Central memory CD4-positive, alpha-beta T cell (primary cell): ENCODE data around the gene PRDM8.
"Not testable (repeated sequence)": the region's sequence is repeated elsewhere in the genome, so short reads cannot be mapped to it uniquely, and the experiment has no call there.

Source experiments
- DNase-seq: peaks from one replicate; pipeline ENCODE4 v3.0.0; 2022
- total RNA-seq, 3 experiments: gene quantifications; one replicate each; lab custom pipeline; 2026; lab: John Stamatoyannopoulos, UW

PRDM8 gene
- 6.5 to 27.0 (median 18.3) reads per million in 3 experiments for total RNA-seq

DNA sequence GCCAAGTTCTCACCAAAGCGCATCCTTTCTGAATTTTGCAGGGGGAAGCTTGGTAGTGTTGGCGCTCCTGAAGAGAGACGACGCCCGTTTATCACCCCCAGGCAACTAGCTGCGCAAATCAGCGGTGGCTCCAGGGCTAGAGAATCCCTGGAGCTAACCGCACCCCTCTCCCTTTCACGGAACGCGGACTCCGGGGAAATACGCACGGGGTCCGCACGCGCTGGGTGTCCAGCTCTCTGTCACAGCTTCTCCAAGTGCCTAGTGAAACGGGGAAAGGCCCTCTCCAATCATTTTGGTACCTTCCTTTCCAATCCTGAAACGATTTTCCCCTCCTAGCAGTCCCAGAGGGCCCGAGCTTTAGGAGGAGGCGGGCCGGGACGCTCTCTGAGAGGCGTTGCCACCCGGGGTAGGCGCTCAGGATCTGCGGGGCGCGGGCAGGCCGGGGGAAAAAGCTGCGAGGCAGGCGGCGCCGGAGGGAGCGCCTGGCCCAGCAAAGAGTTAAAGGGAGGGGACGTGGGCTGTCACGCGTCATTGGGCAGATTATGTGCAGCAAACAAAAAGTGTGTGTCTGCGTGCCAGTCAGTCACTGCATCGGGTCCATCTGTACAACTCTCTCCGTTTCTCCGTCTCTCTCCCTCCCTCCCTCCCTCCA lies at the start of gene PRDM8:
Gene PRDM8 (plus strand): TSS at position 582 of the 652 bp plus-strand sequence. CDS start 2,578 bp downstream, outside the sequence.
- peak; percentile 45 for DNase-seq

DNA sequence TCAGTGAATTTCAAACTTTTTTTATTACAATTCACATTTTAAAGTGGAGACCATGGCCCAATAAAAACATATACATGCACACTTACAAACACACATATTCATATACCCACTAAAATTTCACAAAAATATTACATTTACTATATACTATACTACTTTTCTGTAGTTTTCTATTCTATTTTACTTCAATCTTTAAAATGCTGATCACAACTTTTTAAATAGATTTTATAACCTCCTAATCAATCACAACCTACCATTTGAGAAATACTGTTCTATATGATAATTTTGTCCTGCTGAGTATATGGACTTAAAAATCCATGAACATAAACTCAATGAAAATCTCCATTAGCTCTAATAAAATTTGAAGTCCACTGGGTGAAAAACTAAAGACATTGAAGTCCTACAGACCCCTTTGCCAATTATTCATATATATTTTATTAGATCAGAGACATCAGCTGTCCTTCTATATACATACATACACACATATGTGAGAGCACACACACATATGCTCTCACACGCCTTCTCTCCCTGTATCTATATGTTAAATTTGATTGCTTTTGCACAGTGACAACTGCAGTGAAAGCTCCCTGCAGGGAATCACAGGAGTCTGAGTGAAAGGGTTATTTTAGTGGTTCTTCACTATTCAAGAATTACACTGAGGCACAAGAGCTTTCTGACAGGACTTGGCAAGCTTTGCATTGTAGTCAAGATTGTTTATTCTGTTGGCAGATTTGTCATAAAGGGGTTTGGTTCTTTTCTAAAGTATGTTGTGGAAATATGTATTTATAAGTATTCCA lies 46.7 kb upstream of the PRDM8 start:
- DNase-seq = no peak

DNA sequence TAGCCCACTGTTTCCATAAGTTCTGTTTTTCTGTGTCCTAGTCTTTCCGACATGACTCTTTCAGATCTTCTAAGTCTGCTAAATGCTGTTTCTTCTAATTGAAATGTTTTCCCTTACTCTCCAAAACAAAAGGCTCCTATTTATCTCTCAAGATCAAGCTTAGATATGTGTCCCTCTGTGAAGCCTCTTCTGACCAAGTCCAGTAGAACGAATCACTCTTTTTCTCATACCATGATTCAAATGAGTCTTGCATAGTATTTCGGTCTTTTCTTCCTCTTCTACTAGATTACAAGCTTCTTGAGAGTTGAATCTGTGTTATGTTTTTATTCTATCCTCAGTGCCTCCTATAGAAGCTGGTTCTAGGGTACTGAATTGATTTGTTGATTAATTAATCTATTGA lies 45.3 kb upstream of the PRDM8 start:
- no peak for DNase-seq

DNA sequence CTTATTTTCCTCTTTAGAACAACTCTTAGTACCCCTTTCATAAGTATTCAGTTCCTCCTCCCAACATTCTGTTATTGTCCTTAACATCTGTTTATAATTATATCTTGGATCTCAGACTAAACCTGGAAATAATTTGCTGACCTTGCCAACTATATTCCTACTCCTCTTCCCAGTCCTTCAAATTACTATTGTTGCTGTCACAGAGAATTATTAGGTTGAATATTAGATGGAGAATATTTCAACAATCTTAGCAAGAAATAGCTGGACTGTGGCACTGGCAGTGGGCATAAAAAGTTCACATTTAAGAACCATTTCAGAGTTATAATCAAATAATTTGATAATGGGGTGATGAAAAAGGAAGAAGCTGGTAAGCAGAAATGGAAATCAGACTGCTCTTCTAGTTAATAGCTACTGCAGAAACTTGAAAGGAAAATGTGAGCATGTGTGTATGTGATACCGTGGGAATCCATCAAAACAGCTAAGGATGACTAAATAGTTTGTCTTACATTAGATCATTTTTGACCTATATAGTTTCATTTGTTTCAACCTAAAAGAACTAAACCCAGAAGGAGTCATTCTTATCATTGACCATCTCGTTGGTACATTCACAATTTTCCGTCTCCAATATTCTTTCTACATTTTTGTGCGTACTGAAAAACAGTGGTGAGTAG lies 43.3 kb upstream of the PRDM8 start:
- no peak for DNase-seq

DNA sequence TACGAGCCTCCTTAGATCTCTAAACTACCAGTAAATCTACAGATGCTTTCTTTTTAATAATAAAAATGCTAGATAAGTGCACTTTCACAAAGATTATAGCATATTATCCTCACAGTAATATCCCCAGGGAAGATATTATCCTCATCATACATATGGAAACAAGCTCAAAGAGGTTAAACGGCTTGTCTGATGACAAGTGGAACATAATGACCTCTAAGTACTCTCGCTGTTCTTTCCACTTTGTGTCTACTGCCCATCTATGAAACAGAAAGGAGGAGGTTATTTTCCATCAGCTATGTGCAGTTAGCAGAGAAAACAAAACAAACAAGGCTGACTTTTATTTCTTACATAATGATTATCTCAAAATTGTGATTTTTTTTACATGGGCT lies 42.8 kb upstream of the PRDM8 start:
- DNase-seq = no peak

DNA sequence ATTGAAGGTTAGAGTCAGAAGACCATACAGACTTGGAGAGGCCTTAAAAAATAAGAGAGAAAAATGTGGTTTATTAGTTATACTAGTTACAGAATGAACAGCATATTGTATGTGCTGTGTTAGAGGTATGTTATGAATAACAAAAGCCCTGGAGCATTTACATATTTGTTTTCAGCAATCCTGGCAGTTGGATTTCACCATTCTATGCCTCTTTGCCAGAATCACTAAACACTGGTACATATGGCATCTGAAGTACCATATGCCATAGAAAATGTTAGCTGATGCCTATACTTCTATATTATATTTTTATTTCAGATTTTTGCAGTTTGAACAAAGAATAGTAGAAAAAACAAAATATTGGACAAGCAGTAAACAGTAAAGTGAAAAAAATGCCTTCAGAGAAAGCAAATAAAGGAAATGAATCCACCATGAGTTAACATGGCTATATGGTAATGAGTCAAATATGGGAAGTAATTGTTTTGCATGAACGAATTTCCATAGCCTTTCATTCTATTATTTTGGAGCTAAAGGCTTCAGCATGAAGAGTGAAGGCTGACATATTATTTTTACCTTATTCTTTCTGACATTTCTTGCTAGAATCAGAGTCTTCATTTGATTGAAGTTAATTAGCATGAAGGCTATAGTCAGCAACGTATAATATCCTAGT lies 41.9 kb upstream of the PRDM8 start:
- DNase-seq = no peak

DNA sequence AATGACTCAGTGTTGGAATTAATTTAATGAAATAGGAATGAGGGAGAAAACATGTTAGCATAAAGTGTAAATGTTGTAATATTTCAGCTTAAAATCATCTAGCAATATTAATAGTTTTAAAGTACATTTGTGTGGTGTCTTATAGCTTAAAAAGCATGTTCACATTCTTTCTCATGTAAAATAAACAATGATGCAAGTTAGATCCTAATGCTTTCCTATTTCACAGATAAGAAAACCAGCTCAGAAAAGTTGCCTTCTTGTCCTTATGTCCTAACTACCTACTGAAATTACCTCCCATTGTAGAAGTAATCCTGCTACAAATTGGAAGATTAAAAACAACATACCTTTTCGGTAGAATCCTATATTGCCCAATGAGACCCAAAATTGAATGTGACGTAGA lies 40.9 kb upstream of the PRDM8 start:
- DNase-seq = no peak

DNA sequence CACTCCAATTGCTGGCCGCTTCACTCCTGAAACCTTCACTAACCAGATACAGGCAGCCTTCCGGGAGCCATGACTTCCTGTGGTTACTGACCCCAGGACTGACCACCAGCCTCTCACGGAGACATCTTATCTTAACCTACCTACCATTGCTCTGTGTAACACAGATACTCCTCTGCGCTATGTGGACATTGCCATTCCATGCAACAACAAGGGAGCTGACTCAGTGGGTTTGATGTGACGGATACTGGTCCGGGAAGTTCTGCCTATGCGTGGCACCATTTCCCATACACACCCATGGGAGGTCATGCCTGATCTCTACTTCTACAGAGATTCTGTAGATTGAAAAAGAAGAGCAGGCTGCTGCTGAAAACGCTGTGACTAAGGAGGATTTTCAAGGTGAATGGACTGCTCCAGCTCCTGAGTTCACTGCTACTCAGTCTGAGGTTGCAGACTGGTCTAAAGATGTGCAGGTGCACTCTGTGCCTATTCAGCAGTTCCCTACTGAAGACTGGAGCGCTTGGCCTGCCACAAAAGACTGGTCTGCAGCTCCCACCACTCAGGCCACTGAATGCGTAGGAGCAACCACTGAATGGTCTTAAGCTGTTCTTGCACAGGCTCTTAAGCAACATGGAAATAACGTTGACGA lies 35.8 kb upstream of the PRDM8 start:
- no peak for DNase-seq

DNA sequence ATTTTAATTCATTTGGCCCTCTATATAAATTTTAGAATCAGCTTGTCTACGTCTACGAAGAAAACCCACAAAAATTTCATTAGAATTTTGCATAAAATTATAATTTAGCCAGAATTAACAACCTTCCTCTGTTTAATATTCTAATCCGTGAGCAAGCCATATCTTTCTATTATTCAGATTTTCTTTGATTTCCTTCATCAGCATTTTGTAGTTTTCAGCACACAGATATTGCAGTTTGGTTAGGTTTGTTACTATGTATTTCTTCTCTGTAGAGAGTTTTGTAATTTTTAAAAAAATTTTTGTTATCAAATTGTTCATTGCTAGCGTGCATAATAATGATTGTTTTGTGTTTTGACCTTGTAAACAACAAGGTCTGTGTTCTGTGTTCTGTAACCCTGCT lies 34.9 kb upstream of the PRDM8 start:
- no peak for DNase-seq

DNA sequence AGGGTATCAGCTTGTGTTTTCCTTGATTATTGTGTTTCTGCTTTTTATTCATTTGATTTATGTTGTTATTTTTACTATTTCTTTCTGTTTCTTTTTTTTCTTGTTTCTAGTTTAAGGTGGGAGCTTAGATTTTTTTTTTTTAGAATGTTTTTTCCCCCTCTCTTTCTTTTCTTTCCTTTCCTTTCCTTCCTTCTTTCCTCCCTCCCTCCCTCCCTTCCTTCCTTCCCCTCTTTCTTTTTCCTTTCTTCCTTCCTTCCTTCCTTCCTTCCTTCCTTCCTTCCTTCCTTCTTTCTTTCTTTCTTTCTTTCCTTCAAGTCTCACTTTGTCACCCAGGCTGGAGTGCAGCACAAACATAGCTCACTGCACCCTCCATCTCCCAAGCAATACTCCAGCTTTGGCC lies 31.4 kb upstream of the PRDM8 start:
- DNase-seq = no peak

DNA sequence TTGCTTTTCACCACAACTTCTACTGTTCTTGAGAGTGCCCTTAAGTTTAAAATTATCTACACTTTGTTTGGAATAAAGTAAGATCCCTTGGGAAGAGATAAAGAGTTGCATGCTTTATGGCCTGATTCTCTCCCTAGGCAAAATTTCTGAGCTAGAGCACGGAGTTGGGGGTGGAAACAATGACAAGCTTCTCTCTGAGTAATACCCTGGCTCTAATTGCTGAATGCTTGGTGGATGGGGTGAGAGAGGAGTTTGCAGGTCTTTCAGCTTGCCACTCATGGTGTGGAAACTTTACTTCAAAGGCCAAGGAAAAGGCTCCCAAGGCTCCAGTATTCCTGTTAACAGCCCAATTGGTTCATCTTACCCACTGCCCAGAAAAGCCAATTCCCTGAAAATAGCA lies 26.1 kb upstream of the PRDM8 start:
- no peak for DNase-seq

DNA sequence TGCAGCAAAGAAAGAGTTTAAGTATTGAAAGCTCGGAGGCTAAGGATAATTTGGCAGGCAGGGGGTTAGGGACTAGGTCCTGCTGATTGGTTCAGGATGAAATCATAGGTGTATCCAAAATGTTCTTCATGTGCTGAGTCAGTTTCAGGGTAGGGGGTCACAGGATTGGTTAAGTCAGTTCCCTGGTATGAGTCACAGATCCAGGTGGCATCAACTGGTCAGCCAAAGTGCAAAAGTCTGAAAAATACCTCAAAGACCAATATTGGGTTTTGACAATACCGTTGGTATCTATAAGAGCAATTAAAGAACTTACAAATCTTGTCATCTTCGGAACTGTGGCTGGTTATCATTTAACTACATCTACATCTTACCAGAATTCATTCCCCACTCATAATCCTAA lies 25.6 kb upstream of the PRDM8 start:
- DNase-seq = no peak

DNA sequence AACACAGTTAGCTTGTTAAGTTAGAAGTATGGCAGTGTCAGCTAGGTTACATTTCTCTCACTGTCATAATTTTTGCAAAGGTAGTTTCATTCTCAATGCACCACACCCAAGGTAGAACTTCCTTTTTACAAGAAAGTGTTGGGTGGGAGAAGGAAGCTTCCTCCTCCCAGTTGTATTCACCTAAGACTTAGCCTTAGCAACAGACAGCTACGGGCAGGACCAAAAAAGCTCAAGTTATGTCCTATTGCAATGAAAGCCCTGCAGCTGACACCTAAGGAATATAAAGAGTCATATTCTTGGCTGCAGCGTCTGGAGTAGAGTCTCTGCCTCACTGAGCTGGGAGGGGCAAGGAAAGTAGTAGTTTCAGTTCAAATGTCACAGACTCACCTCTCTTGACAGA lies 25.1 kb upstream of the PRDM8 start:
- peak; percentile 33 for DNase-seq

DNA sequence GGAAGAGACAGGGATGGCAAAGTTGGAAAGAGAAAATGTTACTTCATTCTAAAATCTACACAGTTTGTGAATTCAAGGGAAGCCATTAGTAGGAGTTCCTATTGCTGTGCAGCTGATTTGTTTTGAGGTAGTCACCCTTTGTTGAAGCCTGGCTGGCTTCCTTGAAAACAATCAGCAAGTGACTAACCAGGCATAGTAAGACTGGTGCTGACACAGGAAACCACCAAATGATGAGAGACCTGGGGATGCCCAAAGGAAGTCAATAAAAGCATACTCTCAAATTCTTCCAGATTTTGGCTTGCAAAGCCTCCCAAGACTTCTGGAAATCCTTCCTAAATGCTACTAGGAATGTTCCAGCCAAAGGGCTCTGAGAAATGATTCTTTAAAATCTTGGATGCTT lies 23.9 kb upstream of the PRDM8 start:
- peak; percentile 73 for DNase-seq

DNA sequence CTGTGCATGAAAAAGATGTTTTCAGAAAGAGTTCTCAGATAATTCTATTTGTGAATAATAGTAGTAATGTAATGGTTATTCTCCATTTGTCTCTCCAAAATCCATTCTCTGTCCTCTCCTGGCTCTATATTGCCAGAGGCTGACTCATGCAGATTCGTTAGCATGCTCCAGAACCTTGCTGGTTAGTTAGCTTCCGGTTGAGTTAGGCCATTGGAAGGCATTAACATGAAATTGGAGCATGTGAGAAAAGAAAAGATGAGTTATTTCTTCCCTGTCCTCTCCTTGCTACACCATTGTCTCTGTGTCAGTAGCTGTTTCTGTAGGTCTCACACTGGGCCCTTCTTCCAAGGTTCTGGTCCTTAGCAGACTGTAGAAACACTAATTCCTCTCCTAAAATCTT lies 23.5 kb upstream of the PRDM8 start:
- DNase-seq = no peak

DNA sequence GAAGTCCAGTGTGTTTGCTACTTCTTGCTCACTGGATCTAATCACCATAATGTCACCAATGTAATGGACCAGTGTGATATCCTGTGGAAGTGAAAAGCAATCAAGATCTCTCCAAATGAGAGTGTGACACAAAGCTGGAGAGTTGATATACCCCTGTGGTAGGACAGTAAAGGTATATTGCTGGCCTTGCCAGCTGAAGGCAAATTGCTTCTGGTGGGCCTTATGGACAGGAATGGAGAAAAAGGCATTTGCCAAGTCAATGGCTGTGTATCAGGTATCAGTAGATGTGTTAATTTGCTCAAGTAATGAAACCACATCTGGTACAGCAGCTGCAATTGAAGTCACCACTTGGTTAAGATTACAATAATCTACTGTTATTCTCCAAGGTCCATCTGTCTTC lies 19.5 kb upstream of the PRDM8 start:
- DNase-seq = not testable (repeated sequence)

DNA sequence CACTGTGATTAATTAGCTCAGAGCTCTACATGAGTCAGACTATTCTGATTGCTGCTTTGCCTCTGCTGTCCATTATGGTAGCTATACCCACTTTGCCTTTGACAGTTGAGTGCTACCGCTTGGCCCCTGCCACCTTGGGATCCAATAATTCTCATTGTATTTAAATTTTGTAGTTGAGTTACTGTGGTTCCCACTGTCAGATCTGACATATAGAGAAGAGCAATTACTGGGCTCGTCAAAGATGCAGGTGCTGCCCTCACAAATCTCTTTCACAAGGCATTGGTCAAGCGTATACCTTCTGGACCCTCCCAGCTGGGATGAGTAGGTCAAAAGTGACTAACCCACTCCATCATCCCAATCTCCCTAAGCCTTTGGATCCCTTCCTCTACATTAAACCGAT lies 18.3 kb upstream of the PRDM8 start:
- no peak for DNase-seq

DNA sequence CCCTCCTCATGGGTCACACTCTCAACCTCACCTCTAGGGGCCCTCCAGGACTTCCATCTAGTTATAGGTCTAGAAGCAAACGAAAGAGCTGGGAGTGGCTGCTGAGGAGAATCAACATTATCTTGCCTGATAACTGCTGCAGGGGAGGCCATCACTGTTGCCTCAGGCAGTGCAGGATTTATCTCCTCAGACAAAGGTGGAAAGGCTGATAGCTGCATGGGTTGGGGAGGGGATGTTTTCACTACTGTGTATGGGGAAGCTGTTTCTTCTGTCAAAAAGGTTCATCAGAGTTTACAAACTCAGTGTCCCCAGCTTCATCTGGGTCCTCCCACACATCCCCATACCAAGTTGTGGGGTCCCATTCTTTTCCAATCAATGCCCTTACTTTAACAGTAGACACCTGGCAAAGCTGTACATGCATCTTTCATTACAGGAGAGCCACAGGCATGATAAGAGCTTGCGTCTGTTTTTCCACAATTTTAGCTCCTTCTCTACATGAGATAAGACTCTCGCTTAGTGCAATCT lies 17.6 kb upstream of the PRDM8 start:
- DNase-seq = no peak

DNA sequence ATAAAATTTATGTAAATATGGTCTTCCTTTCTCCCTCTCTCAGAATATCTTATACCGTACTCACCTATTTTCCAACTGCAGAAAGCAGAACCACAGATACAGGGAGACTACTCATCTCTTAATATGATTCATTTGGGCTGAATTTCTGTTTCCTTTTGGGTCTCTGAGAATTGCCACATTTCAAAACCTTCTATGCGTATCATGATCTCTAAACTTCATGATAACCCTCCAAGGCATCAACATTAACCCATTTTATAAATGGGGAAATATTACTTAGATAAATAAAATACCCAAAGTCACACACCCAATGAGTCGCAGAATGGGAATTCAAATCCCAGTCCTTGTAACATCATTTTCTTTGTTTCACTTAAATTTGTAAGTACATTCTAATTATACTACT lies 16.6 kb upstream of the PRDM8 start:
- no peak for DNase-seq

DNA sequence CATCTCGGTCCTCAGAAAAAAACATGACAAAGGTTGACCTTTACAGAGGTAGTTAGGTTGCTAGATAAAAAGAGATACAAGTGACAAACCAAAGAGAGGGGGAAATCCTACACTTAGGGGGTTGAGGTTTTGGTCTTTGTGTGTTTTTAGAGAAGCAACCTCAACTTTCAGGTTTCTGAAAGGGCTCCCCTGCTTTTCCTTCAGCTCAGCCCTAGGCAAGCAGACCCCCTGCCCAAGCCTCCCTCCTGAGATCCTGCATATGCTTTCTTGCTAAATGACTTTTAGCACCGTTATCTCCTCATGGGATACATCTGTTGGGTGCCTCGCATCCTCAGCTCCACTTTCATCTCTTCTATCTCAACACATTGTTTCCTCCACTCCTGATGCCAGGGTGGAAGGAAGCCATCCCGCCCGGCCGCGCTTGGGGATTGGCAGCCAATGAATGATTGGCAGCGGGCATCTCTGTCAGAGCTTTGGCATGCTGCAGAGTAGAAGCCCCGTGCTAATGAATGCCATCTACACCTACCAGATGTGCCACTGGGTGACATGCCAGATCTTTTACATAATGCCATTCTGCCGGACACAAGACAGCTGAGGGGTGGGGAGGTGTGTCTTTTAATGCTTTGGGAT lies 15.0 kb upstream of the PRDM8 start:
- peak; percentile 33 for DNase-seq

DNA sequence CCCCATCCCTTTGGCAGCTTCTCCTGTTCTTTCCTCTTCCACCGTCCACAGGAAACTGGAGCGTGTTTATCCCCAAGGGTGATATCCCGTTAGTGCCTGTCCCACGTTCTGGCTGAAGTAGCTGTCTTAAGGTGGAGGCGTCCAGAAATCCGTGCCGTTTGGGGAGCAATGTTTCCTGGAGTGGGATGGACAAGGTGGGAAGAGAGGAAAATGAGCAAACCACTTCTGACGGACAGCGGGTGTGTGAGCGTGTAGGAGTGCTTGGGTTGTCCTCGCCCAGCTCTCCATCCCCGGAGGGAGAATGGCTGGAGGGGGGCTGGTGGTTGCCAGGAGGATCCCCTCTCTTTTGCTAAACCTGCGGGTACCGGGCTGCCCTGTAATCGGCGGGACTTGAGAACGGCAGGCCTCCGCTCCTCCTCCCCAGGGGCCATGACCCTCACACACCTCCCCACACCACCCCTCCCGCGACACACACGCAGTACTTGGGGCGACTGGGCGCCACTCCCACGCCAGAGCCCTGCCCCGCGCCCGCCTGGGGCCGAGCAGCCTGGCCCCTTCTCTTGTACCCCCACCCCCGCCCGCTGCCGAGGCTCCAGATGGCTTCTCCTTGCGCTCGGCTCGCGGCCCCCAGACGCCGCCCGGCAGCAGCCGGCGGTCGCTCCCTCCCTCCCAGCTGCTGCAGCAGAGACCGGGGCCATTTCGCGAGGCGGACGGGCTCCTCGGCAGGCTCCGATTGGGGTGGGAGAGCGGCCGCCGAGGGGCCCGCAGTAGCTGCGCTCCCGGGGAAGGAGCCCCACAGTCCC lies 13.9 kb upstream of the PRDM8 start:
- DNase-seq = no peak
